ENCODE results near the gene SYT8.
"Not testable (repeated sequence)": the region's sequence is repeated elsewhere in the genome, so short reads cannot be mapped to it uniquely, and the experiment has no call there.

The SYT8 gene

GRCh38 chr11:1862588-1863351 is 28.0 kb downstream of the SYT8 start:
- DNase-seq: no peak

GRCh38 chr11:1863352-1864216 is 28.8 kb downstream of the SYT8 start:
- DNase-seq: peak; percentile 36

GRCh38 chr11:1864231-1864630 is 29.4 kb downstream of the SYT8 start:
- DNase-seq: no peak

GRCh38 chr11:1864831-1865665 is 30.3 kb downstream of the SYT8 start:
- DNase-seq: peak; percentile 68

- no peak for DNase-seq
These were observed 31.4 kb downstream of the SYT8 start for GRCh38 chr11:1866226-1866625.

GRCh38 chr11:1866776-1867175 is 32.0 kb downstream of the SYT8 start:
- no peak for DNase-seq

- no peak for DNase-seq
These were observed 32.6 kb downstream of the SYT8 start for GRCh38 chr11:1867381-1867780.

- no peak for DNase-seq
These were observed 33.4 kb downstream of the SYT8 start for GRCh38 chr11:1868056-1868635.

GRCh38 chr11:1868636-1869291 is 34.0 kb downstream of the SYT8 start:
- DNase-seq: no peak

GRCh38 chr11:1869427-1870325 is 34.9 kb downstream of the SYT8 start:
- no peak for DNase-seq

GRCh38 chr11:1870326-1870696 is 35.5 kb downstream of the SYT8 start:
- no peak for DNase-seq

GRCh38 chr11:1870721-1871466 is 36.1 kb downstream of the SYT8 start:
- DNase-seq: no peak

- DNase-seq: no peak
These were observed 36.7 kb downstream of the SYT8 start for GRCh38 chr11:1871531-1871930.

GRCh38 chr11:1872267-1872985 is 37.6 kb downstream of the SYT8 start:
- DNase-seq: no peak

- no peak for DNase-seq
These were observed 38.4 kb downstream of the SYT8 start for GRCh38 chr11:1873048-1873812.

- not testable (repeated sequence) for DNase-seq
These were observed 39.0 kb downstream of the SYT8 start for GRCh38 chr11:1873813-1874150.

GRCh38 chr11:1874441-1875092 is 39.8 kb downstream of the SYT8 start:
- not testable (repeated sequence) for DNase-seq

- DNase-seq: peak; percentile 14
These were observed 40.5 kb downstream of the SYT8 start for GRCh38 chr11:1875093-1875850.
